Thymus (tissue), 11 donors: ENCODE data around the gene XPOT. TPM values are rescaled to one million over a fixed set of nuclear protein-coding genes. Genes with fewer than 3 reads are reported as not detected.

ENCODE experiments used
- DNase-seq, 9 donors: peaks; one replicate each; pipeline ENCODE4 v3.0.0-alpha.2; 2013; ENCODE audit warnings: low spot score in 9 of 9, low read depth in 6 of 9, missing footprints in 1 of 9
- H3K27ac ChIP-seq, 2 donors: one replicate each; pipeline ENCODE4 v1.5.1; 2013; ENCODE audit warnings: control low read depth in 1 of 2, low read depth in 1 of 2, low read length in 1 of 2, mild to moderate bottlenecking in 1 of 2, moderate library complexity in 1 of 2
- H3K27me3 ChIP-seq, 2 donors: one replicate each; pipeline ENCODE4 v1.5.1; 2013; ENCODE audit warnings: low read length in 1 of 2; ENCODE audit not compliant: control insufficient read depth in 2 of 2, insufficient read depth in 1 of 2
- H3K36me3 ChIP-seq, 2 donors: one replicate each; pipeline ENCODE4 v1.5.1; 2013; ENCODE audit warnings: low read length in 1 of 2, mild to moderate bottlenecking in 1 of 2, moderate library complexity in 1 of 2; ENCODE audit not compliant: control insufficient read depth in 2 of 2, insufficient read depth in 2 of 2
- H3K4me1 ChIP-seq, 2 donors: one replicate each; pipeline ENCODE4 v1.5.1; 2013; ENCODE audit warnings: low read length in 2 of 2; ENCODE audit not compliant: control insufficient read depth in 2 of 2, insufficient read depth in 2 of 2
- H3K4me3 ChIP-seq, 2 donors: one replicate each; pipeline ENCODE4 v1.5.1; 2013; ENCODE audit warnings: low read length in 2 of 2, control low read depth in 1 of 2, mild to moderate bottlenecking in 1 of 2
- H3K9me3 ChIP-seq, 2 donors: one replicate each; pipeline ENCODE4 v1.5.1; 2013; ENCODE audit warnings: low read length in 1 of 2, mild to moderate bottlenecking in 1 of 2; ENCODE audit not compliant: control insufficient read depth in 2 of 2, insufficient read depth in 1 of 2
- WGBS: extraction: QIAGEN DNeasy Blood & Tissue Kit; methylation state at CpG from one replicate; pipeline ENCODE4 v1.1.7; 2013; 5-methylcytosine and 5-hydroxymethylcytosine counted together
- polyA plus RNA-seq: library from polyadenylated mRNA; stranded (reverse); fragments of 200-250 nt; gene quantifications from one replicate; pipeline ENCODE4 v1.2.3, GENCODE V29; 2013
- total RNA-seq: library from RNA; stranded (reverse); fragments of 120-200 nt; gene quantifications from one replicate; pipeline ENCODE4 v1.2.4, GENCODE V29; 2013
- donor health status: healthy.

The XPOT gene
- total and polyA plus RNA-seq, 2 donors, result 24.6 to 42.8 TPM

GRCh38 chr12:64431791-64432190 is 27.6 kb downstream of the XPOT start:
- no peak for DNase-seq
- Histone ChIP-seq H3K36me3 (peaks cover 29 to 89% of the 10 kb centered on the region in 2 donors), H3K4me3 (no peak overlapping the region), H3K4me1 (no peaks in the 10 kb centered on the region), H3K9me3 (no peaks in the 10 kb centered on the region), H3K27ac (no peak overlapping the region), H3K27me3 (no peaks in the 10 kb centered on the region)
- 98% methylated on average over 4 of the region's 4 CpGs for WGBS

GRCh38 chr12:64433915-64434314 is 29.7 kb downstream of the XPOT start:
- Histone ChIP-seq H3K27me3 (no peaks in the 10 kb centered on the region), H3K9me3 (no peaks in the 10 kb centered on the region), H3K4me3 (no peak overlapping the region), H3K36me3 (peaks cover 19 to 91% of the 10 kb centered on the region in 2 donors), H3K4me1 (no peaks in the 10 kb centered on the region), H3K27ac (no peak overlapping the region)
- no peak for DNase-seq
- WGBS, result 99% methylated on average over 5 of the region's 5 CpGs

- DNase-seq, result no peak
- Histone ChIP-seq H3K9me3 (no peaks in the 10 kb centered on the region), H3K27ac (no peak overlapping the region), H3K36me3 (peaks cover 13 to 53% of the 10 kb centered on the region in 2 donors), H3K27me3 (no peaks in the 10 kb centered on the region), H3K4me1 (no peaks in the 10 kb centered on the region), H3K4me3 (no peak overlapping the region)
- 100% methylated on average over 1 of the region's 1 CpG for WGBS
Measured at GRCh38 chr12:64440100-64440499, 35.9 kb downstream of the XPOT start.

- Histone ChIP-seq H3K36me3 (peaks cover 8 to 18% of the 10 kb centered on the region in 2 donors), H3K27me3 (no peaks in the 10 kb centered on the region), H3K4me3 (no peak overlapping the region), H3K27ac (no peak overlapping the region), H3K4me1 (no peaks in the 10 kb centered on the region), H3K9me3 (no peaks in the 10 kb centered on the region)
- DNase-seq, result no peak
- WGBS, result 97% methylated on average over 2 of the region's 2 CpGs
Measured at GRCh38 chr12:64445490-64445889, 41.3 kb downstream of the XPOT start.

DNA sequence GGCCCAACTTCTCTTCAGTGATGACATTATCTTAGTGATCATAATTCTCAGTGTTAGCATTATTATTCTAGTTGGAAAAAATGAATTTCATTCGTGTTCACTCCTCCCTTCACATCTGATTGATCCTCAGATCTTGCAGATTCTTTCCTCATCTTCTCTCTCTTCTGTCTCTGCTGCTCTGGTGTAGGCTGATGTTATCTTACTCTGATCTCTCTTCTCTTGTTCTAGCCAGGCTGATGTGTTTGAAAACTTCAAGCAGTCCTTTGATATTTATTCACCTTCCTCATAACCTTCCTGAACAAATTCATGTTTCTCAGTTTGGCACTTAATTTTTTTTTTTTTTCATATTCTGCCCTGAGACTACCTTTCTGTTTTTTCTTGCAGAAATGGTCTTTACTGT is 42.1 kb downstream of the XPOT start:
- Histone ChIP-seq H3K4me3 (no peak overlapping the region), H3K4me1 (no peaks in the 10 kb centered on the region), H3K27ac (no peak overlapping the region), H3K9me3 (no peaks in the 10 kb centered on the region), H3K27me3 (peaks cover 0 to 2% of the 10 kb centered on the region in 2 donors), H3K36me3 (peaks cover 8 to 18% of the 10 kb centered on the region in 2 donors)
- 16% methylated on average over 1 of the region's 1 CpG for WGBS
- DNase-seq, result peak in 1 of 9 donors; percentile 41

GRCh38 chr12:64450057-64450640 is 46.0 kb downstream of the XPOT start:
- Histone ChIP-seq H3K27me3 (peaks cover 2 to 17% of the 10 kb centered on the region in 2 donors), H3K36me3 (peaks cover 0 to 9% of the 10 kb centered on the region in 2 donors), H3K4me1 (peaks cover 4% of the 10 kb centered on the region in 2 donors), H3K9me3 (no peaks in the 10 kb centered on the region), H3K27ac (no peak overlapping the region), H3K4me3 (no peak overlapping the region)
- 94% methylated on average over 2 of the region's 2 CpGs for WGBS
- no peak for DNase-seq

GRCh38 chr12:64450711-64451486 is 46.7 kb downstream of the XPOT start:
- Histone ChIP-seq H3K4me1 (peaks cover 4 to 6% of the 10 kb centered on the region in 2 donors), H3K36me3 (peaks cover 0 to 9% of the 10 kb centered on the region in 2 donors), H3K27me3 (peaks cover 2 to 17% of the 10 kb centered on the region in 2 donors), H3K4me3 (no peak overlapping the region), H3K27ac (no peak overlapping the region), H3K9me3 (no peaks in the 10 kb centered on the region)
- 26% methylated on average over 8 of the region's 8 CpGs for WGBS
- peak in 1 of 9 donors; percentile 21 for DNase-seq

GRCh38 chr12:64451687-64452558 is 47.7 kb downstream of the XPOT start, which contains the start of gene TBK1:
TBK1 (plus strand) TSS chr12:64452120; CDS start chr12:64455871, 3,751 bp downstream.
- WGBS, result under 1% methylated on average over 94 of the region's 94 CpGs

More at GRCh38 chr12:64451687-64452558, 47.7 kb downstream of the XPOT start, which contains the start of gene TBK1:
- peak within 1 kb of the TSS; percentile 63 to 64 for H3K4me3 ChIP-seq
- H3K27ac ChIP-seq, result peak within 1 kb of the TSS; percentile 73 to 80
- H3K4me1 ChIP-seq, result peaks cover 4 to 14% of the 10 kb centered on the region in 2 donors
- peak in 1 of 9 donors; percentile 36 for DNase-seq
- H3K27me3 ChIP-seq, result peaks cover 2 to 17% of the 10 kb centered on the region in 2 donors
- no peaks in the 10 kb centered on the region for H3K9me3 ChIP-seq
- peaks cover 0 to 9% of the 10 kb centered on the region in 2 donors for H3K36me3 ChIP-seq
